Gastrocnemius medialis (tissue), 4 donors: ENCODE data around the gene ATP9A. TPM values are rescaled to one million over a fixed set of nuclear protein-coding genes. Genes with fewer than 3 reads are reported as not detected.
"Not testable (repeated sequence)": the region's sequence is repeated elsewhere in the genome, so short reads cannot be mapped to it uniquely, and the experiment has no call there.

Experiments
- ATAC-seq, 2 donors: fragments of 150-250 bp; one replicate each; pipeline ENCODE4 v1.9.1; 2016
- DNase-seq, 2 donors: peaks; one replicate each; pipeline ENCODE4 v3.0.0-alpha.2; 2019
- H3K27ac ChIP-seq, 4 donors: fragments of 200-600 bp; sonication (generic); 1 replicate in 1 of 4; 2 replicates in 3 of 4; pipeline ENCODE4 v1.5.1; 2016 to 2018; ENCODE audit warnings: mild to moderate bottlenecking in 2 of 4, moderate library complexity in 1 of 4
- H3K27me3 ChIP-seq, 3 donors: fragments of 200-600 bp; sonication (generic) in 2 of 3; 1 replicate in 1 of 3; 2 replicates in 2 of 3; pipeline versions ENCODE4 v1.5.1 to v1.6.0; 2016 to 2019; ENCODE audit warnings: mild to moderate bottlenecking in 1 of 3, moderate library complexity in 1 of 3
- H3K36me3 ChIP-seq, 2 donors: fragments of 200-600 bp; sonication (generic) in 1 of 2; one replicate each; pipeline ENCODE4 v1.5.1; 2017 to 2018
- H3K4me1 ChIP-seq, 2 donors: fragments of 200-600 bp; sonication (generic) in 1 of 2; one replicate each; pipeline ENCODE4 v1.5.1; 2016 to 2017; ENCODE audit warnings: mild to moderate bottlenecking in 2 of 2
- H3K4me3 ChIP-seq, 4 donors: fragments of 200-600 bp; sonication (generic) in 3 of 4; 1 replicate in 1 of 4; 2 replicates in 3 of 4; pipeline ENCODE4 v1.5.1; 2016 to 2019; ENCODE audit warnings: mild to moderate bottlenecking in 2 of 4
- H3K9me3 ChIP-seq, 3 donors: fragments of 200-600 bp; sonication (generic) in 2 of 3; 1 replicate in 1 of 3; 2 replicates in 2 of 3; pipeline ENCODE4 v1.5.1; 2016 to 2019
- CTCF ChIP-seq, 5 experiments: fragments of 450-650 bp in 3 of 5; fragments of 200-600 bp in 2 of 5; sonication (generic) in 2 of 5; IDR thresholded peaks in 4 of 5; conservative IDR thresholded peaks in 1 of 5; 1 replicate in 4 of 5; 2 replicates in 1 of 5; pipeline ENCODE4 v1.5.1; 2016 to 2019; ENCODE audit warnings: antibody characterized with exemption in 5 of 5, mild to moderate bottlenecking in 3 of 5, moderate library complexity in 3 of 5
- POLR2A ChIP-seq, 2 donors: fragments of 450-650 bp; IDR thresholded peaks; one replicate each; pipeline ENCODE4 v1.6.1; 2017; ENCODE audit warnings: antibody characterized with exemption in 2 of 2, mild to moderate bottlenecking in 2 of 2, moderate library complexity in 2 of 2
- in situ Hi-C, 4 donors: fragments of 200-750 bp; cut with MboI; loops; one replicate each; pipeline versions ENCODE4 v1.15.0 to v1.8.0; 2017; ENCODE audit warnings: low sequenced_read_pairs in 4 of 4
- intact Hi-C: fragments of 100-400 bp; cut with DNase I; formaldehyde crosslinking; loops from one replicate; pipeline ENCODE4 v1.15.1; 2023; ENCODE audit warnings: low total_unique reads
- total RNA-seq, 4 donors: library from RNA; depleted of rRNA; stranded (reverse); fragments of >200 nt; gene quantifications; one replicate each; pipeline versions ENCODE4 v1.1.0 to v1.2.3, GENCODE V29; 2016

Gene ATP9A
- total RNA-seq, 4 donors from 2014 or later = 11.8 to 34.8 (median 20.8) TPM

- in situ Hi-C loops = no loop called here
- Histone ChIP-seq H3K36me3 (no peaks in the 10 kb centered on the region), H3K27ac (no peak overlapping the region)
Measured at GRCh38 chr20:51661609-51662178, 106.5 kb downstream of the ATP9A start.

GRCh38 chr20:51660672-51661608 is 107.2 kb downstream of the ATP9A start:
- in situ Hi-C loops (no loop called here), intact Hi-C loops (no loop called here)
- Histone ChIP-seq H3K4me3 (no peak overlapping the region), H3K27me3 (no peaks in the 10 kb centered on the region), H3K36me3 (no peaks in the 10 kb centered on the region), H3K9me3 (no peaks in the 10 kb centered on the region), H3K27ac (no peak overlapping the region), H3K4me1 (no peaks in the 10 kb centered on the region)
- no peak for TF ChIP-seq POLR2A (IDR thresholded peaks at IDR 0.05)
- no peak for TF ChIP-seq CTCF (IDR thresholded peaks at IDR 0.05 in 4 of 5, conservative IDR thresholded peaks at IDR 0.05 in 1 of 5)
- no peak for DNase-seq
- ATAC-seq = no peak

More at GRCh38 chr20:51661609-51662178, 106.5 kb downstream of the ATP9A start:
- no peaks in the 10 kb centered on the region for H3K4me1 ChIP-seq
- H3K9me3 ChIP-seq = no peaks in the 10 kb centered on the region
- DNase-seq (no peak), ATAC-seq (no peak)
- TF ChIP-seq POLR2A (IDR thresholded peaks at IDR 0.05) (no peak), CTCF (IDR thresholded peaks at IDR 0.05 in 4 of 5, conservative IDR thresholded peaks at IDR 0.05 in 1 of 5) (no peak)
- intact Hi-C loops = no loop called here
- no peak overlapping the region for H3K4me3 ChIP-seq
- no peaks in the 10 kb centered on the region for H3K27me3 ChIP-seq

- Histone ChIP-seq H3K27me3 (no peaks in the 10 kb centered on the region), H3K36me3 (no peaks in the 10 kb centered on the region), H3K4me1 (no peaks in the 10 kb centered on the region), H3K27ac (no peak overlapping the region), H3K4me3 (no peak overlapping the region), H3K9me3 (no peaks in the 10 kb centered on the region)
- TF ChIP-seq CTCF (IDR thresholded peaks at IDR 0.05 in 4 of 5, conservative IDR thresholded peaks at IDR 0.05 in 1 of 5) (no peak), POLR2A (IDR thresholded peaks at IDR 0.05) (no peak)
- intact Hi-C loops = no loop called here
- ATAC-seq (no peak), DNase-seq (no peak)
- in situ Hi-C loops = no loop called here
Measured at GRCh38 chr20:51659491-51660050, 108.6 kb downstream of the ATP9A start.

- no peaks in the 10 kb centered on the region for H3K9me3 ChIP-seq
- intact Hi-C loops = no loop called here
- ATAC-seq (no peak), DNase-seq (no peak)
- H3K36me3 ChIP-seq = no peaks in the 10 kb centered on the region
- peaks cover 8 to 13% of the 10 kb centered on the region in 2 donors for H3K4me1 ChIP-seq
- TF ChIP-seq CTCF (IDR thresholded peaks at IDR 0.05 in 4 of 5, conservative IDR thresholded peaks at IDR 0.05 in 1 of 5) = no peak
- no peak for TF ChIP-seq POLR2A (IDR thresholded peaks at IDR 0.05)
- H3K27ac ChIP-seq = no peak overlapping the region
- in situ Hi-C loops = no loop called here
- H3K4me3 ChIP-seq = no peak overlapping the region
- no peaks in the 10 kb centered on the region for H3K27me3 ChIP-seq
Measured at GRCh38 chr20:51656726-51657260, 111.4 kb downstream of the ATP9A start.

GRCh38 chr20:51656089-51656488 is 112.1 kb downstream of the ATP9A start:
- H3K9me3 ChIP-seq, H3K4me3 ChIP-seq, ATAC-seq, H3K27me3 ChIP-seq, intact Hi-C loops, H3K27ac ChIP-seq, H3K36me3 ChIP-seq, in situ Hi-C loops, DNase-seq: not testable (repeated sequence)
- H3K4me1 ChIP-seq = peaks cover 8 to 14% of the 10 kb centered on the region in 2 donors
